IPS-18c (cell line): ENCODE measurements around the gene ZC3H13.

Experiments used
- H3K4me3 ChIP-seq: 2 replicates; pipeline ENCODE4 v1.7.0; 2013; ENCODE audit warnings: low read depth, mild to moderate bottlenecking, low read length, moderate library complexity; ENCODE audit not compliant: insufficient read depth
- H3K9me3 ChIP-seq: one replicate; pipeline ENCODE4 v1.6.1; 2013; ENCODE audit warnings: mild to moderate bottlenecking, low read length, moderate library complexity; ENCODE audit not compliant: control insufficient read depth, insufficient read depth

Gene ZC3H13

DNA sequence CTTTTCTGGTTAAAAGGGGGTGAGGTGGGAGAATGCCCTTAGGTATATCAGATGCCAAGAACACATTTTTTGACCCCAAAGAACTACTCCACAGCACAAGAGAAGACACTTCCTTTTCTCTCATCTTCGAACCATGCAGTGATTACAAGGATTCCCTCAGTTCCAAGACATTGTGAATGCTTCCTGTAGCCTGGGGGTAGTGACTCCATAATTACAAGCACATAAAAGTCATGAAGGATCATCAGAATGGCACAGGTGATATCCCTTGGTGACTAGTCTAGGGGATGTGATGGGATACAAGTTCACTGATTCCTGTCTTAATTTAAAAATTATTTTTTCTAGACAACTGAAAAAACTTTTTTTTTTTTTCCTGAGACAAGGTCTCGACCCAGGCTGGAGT lies 78.0 kb downstream of the ZC3H13 start:
- Histone ChIP-seq H3K4me3 (no peak overlapping the region), H3K9me3 (no peaks in the 10 kb centered on the region)

DNA sequence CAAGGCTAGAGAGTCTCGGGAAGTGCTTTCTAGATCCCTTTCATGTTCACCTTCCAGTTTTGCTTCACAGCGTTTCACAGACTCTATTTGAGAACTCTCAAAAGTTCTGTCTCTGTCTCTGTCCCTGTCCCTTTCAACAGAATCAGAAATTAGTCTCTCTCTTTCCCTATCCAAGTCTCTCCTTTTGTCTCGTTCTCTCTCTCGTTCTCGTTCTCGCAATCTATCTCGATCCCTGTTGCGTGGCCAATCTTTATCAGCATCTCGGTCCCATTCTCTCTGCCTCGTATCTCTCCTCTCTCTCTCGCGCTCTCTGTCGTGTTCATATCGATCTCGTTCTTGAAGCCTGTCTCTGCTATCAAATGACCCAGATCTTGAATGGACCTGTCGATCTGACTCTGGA lies 85.0 kb downstream of the ZC3H13 start:
- H3K9me3 ChIP-seq: no peaks in the 10 kb centered on the region
- H3K4me3 ChIP-seq: no peak overlapping the region

DNA sequence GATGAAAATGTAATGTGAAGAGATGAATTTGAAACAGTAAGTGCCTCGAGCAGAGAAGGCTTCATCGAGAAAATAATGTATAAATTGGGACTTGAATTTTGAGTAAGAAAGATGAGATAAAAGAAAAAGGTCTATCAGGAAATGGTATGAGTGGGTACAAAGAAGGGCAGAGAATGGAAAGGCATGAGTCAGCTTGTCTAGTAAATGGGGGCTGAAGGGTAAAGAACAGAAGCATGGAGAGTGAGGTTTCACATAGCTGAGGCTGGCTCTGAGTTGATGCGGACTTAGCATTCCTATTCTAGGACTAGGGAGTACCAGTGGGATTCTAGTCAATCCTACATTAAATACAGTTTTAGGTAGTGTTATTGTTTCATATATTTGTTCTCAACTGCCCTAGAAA lies 85.8 kb downstream of the ZC3H13 start:
- Histone ChIP-seq H3K9me3 (no peaks in the 10 kb centered on the region), H3K4me3 (no peak overlapping the region)

DNA sequence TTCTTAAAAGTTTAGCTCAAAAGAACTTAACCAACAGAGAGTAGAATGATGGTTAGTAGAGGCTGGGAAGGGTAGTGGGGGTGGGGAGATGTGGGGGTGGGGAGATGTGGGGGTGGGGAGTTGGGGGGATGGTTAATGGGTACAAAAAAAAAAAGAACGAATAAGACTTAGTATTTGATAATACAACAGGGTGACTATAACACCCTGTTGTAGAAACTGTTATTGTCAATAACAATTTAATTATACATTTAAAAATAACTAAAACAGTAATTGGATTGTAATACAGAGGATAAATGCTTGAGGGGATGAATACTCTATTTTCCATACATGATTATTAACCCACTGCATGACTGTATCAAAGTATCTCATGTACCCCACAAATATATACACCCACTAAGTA lies 91.1 kb downstream of the ZC3H13 start:
- H3K4me3 ChIP-seq: no peak overlapping the region
- no peaks in the 10 kb centered on the region for H3K9me3 ChIP-seq

DNA sequence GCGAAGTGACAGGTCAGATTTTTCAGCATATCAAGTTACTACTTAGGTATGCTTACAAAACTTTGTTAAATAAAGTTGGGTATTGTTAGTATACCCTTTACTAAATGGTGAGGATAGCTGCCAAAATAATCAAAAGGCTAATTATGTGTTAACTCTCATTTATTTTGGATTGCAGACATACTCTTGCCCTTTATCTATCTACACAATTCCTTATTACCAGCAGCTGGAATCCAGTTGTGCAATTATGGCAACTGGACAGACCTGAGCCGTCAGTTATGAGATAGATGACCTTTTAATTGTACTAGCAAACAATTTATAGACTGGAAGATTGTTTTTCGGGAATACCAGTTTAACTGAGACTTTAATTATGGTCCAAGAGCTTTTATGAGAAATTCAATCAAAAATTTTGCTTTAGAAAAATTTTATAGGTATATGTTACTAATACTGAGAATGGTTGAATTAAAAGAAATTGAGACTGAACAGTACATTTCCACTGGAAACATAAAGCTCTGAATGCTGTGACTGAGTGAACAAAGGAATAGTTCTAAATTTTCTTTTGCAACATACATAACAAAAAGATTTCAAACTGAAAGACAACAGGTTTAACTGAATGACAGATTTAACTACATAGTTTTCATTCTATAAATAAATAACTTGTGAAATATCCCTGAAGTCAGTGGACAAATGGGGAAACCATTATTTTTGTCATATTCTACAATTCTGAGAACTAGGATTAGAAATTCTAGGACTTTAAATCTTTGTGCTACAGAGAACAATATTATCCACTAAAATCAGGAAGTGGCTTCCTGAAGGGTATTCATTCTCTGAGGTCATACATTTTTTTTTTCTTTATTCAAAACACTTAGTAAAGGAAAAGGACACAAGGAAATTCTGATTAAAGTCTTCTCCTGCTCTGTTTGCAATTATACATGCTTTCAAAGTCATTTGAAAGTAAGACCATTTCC lies 97.4 kb downstream of the ZC3H13 start:
- no peak overlapping the region for H3K4me3 ChIP-seq
- no peaks in the 10 kb centered on the region for H3K9me3 ChIP-seq

DNA sequence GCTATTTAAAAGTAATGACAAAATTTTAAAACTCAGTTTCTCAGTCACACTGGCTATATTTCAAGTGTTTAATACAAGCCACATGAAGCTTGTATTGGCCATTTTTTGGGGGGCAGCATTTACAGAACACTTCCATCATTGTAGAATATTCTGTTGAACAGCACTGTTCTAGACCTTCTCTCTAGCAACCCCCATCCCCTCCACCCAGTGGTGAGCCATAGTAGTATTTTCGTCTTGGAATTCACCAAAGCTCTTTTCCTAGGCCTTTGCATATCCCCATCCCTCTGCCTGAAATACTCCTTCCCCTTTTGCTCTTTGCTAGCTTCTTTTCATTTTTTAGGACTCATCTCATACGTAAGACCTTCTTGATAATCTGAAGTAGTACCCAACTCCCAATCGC lies 99.5 kb downstream of the ZC3H13 start:
- no peak overlapping the region for H3K4me3 ChIP-seq
- H3K9me3 ChIP-seq: no peaks in the 10 kb centered on the region

DNA sequence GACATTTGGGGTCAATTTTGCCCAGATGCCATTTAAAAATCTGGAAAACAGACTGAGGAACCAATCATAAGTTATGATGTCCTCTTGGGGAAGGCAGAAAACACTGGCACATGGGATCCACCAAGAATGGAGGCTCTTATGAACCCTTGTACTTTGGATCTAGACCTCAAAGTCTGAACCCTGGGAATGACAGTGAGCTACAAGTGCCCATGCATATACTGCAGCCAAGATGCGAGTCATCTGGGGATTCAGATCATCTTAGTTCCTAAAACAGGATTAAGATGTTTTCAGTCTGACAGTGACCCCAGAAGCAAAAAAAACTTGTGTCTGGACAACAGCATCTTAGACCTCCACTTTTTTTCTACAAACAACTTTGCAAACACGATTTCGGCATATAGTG lies 100.8 kb downstream of the ZC3H13 start:
- no peaks in the 10 kb centered on the region for H3K9me3 ChIP-seq
- H3K4me3 ChIP-seq: no peak overlapping the region

DNA sequence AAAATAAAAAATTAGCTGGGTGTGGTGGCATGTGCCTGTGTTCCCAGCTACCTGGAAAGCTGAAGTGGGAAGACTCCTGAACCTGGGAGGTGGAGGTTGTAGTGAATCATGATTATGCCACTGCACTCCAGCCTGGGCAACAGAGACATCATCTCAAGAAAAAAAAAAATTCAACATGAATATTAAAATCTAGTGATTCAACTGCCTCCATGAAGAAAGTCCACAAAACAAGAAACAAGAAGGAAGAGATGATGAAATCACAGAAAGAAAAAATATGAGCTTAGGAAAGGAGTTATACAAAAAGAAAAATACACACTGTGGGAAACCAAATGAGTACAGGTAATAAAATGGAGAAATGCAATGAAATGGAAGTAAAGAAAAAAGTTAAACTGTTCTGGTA lies 101.4 kb downstream of the ZC3H13 start:
- Histone ChIP-seq H3K4me3 (no peak overlapping the region), H3K9me3 (no peaks in the 10 kb centered on the region)

DNA sequence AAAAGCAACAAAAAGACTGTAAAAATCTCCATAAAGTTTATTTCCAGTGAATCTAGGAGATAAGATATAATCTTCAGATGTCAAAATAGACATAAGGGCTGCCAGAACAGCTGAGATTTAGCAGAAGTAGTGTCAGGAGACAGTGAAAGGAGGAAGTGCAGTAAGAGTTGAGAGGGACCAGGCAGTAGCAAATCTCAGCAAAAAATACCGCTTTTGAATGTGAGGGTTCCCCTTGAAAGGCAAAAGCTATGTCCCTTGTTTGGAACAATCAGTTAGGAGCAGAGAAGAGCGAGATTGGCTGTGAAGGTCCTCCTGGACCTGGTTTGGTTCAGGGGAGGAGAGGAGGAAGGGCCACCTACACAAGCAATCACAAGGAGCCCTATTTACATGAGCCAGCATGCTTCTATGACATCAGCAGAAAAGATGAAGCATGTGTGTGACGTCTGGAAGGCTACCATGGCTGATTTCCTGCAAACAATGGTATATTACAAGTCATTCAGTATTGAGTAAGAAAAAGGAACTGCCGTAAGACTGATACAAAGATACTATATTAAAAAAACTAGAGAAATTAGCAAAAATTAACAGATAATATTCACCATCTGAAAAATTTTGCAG lies 102.1 kb downstream of the ZC3H13 start:
- Histone ChIP-seq H3K4me3 (no peak overlapping the region), H3K9me3 (no peaks in the 10 kb centered on the region)

DNA sequence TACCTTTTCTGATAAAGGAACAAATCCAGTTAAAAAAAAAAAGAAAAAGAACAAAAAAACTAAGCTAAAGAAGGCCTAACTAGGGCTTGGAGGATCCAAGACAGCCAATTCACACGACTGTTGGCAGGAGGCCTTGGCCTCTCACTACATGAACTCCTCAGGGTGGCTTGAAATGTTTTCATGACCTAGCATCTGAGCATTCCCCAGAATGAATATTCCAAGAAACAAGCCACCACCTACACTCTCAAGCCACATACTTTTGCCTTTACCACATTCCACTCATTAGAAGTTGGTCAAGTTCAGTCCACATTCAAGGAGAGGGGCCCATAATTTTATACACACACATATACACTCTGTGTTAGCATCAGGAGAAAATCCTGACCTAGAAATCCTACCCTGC lies 103.4 kb downstream of the ZC3H13 start:
- H3K9me3 ChIP-seq: no peaks in the 10 kb centered on the region
- no peak overlapping the region for H3K4me3 ChIP-seq

DNA sequence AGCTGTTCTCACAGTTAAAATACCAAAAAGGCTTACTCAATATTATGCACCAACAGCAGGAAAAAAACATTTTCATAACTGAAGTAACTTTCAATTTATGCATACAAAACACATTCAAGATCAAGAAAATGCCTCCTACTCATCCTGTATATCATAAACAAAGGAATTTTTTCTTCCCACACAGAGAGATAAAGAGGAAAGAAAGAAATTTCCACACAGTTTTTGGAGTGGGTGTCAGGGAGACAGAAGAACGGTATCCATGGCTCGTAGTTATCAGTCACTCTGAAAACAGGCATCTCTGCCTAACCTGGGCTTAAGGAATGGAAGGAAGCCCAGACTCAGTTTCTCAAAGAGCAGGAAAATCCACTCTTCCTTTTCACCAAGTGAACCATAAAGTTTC lies 108.6 kb downstream of the ZC3H13 start:
- H3K4me3 ChIP-seq: no peak overlapping the region
- H3K9me3 ChIP-seq: no peaks in the 10 kb centered on the region

DNA sequence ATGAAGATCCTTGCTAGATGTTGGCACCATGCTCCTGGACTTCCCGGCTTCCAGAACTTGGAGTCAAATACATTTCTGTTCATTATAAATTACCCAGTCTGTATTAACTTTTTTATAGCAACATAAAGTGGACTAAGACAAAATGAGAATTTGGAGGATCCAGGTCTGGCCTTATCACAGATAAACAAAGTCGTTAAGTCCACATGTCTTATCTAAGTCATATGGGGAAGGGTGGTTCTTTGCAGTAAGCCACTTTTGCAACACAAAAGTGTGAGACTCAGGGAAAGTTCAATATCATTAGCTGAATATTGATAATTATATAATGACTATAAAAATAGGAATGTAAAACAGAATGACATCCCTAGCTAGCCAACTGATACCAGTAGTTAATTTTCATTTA lies 109.4 kb downstream of the ZC3H13 start:
- H3K9me3 ChIP-seq: no peaks in the 10 kb centered on the region
- no peak overlapping the region for H3K4me3 ChIP-seq

DNA sequence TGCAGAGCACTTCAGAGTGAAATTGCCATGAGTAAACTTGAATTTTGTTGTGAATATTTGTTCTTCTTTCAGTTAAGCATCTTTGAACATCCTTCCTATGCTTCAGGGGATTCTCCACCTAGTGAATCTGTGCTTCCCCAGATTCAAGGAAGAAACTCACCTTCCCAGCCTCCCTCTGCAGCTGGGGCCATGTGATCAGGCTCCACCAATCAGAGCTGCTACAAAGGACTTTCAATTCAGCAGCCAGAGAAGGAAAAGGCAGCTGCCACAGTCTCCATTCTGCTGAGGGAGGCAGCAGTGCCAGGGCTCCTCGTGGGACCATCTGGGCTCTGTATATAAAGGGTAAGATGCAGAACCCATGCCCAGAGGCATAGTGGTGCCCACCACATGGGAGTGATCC lies 111.3 kb downstream of the ZC3H13 start:
- Histone ChIP-seq H3K4me3 (no peak overlapping the region), H3K9me3 (no peaks in the 10 kb centered on the region)

DNA sequence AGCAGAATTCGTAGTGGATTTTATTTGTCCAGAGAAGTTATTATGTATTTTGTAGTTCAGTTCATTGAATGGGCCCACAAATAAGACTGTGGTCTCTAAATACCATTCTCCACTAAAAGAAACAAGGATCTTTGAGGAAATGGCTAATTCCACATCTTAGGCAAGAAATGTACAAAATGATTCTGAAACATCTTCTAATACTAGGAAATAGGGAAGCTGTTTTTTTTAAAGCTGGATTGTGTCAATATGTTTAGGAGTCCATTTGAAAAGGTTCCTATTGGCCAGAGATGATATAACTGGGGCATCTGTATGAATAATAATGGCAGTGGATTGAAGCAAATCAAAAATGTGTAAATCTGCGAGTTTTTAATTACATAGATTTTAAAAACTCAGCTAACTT lies 112.5 kb downstream of the ZC3H13 start:
- Histone ChIP-seq H3K9me3 (no peaks in the 10 kb centered on the region), H3K4me3 (no peak overlapping the region)

DNA sequence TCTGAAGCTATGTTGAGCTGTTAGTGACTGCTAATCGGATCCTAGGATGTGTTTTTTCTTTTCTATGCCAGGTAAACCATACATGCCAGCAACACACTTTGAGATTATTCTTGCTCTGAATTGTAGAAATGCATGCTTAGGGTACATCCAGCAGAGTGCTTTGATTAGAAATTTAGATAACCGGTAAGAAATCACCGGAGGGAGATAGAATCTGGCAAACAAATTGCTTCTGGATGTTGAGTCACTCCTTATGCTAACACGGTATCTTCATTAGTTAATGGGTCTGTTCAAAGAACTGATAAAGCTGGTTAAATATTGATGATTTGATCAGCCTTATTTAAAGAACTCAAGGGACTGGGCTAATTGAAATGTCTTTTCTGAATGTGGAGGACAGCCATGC lies 115.9 kb downstream of the ZC3H13 start:
- Histone ChIP-seq H3K4me3 (no peak overlapping the region), H3K9me3 (no peaks in the 10 kb centered on the region)

DNA sequence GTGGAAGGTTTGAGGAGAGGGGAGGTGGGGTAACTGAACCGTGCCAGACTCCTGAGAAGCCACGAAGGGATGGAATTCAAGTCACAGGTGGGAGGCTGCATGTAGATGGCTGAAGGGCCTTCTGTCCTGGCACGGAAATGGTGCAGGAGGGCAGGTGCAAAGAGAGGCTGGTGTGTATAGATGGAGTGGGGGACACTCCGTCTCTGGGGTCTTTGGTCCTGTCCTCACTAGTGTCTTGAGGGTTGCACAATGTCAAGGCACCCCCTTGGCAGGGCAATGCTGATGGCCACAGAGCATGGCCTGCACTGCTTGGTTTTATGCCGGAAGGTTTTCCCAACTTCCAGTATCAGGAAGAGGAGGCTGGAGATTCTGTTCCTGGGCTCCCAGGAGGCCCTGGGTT lies 118.3 kb downstream of the ZC3H13 start:
- H3K9me3 ChIP-seq: no peaks in the 10 kb centered on the region
- no peak overlapping the region for H3K4me3 ChIP-seq

DNA sequence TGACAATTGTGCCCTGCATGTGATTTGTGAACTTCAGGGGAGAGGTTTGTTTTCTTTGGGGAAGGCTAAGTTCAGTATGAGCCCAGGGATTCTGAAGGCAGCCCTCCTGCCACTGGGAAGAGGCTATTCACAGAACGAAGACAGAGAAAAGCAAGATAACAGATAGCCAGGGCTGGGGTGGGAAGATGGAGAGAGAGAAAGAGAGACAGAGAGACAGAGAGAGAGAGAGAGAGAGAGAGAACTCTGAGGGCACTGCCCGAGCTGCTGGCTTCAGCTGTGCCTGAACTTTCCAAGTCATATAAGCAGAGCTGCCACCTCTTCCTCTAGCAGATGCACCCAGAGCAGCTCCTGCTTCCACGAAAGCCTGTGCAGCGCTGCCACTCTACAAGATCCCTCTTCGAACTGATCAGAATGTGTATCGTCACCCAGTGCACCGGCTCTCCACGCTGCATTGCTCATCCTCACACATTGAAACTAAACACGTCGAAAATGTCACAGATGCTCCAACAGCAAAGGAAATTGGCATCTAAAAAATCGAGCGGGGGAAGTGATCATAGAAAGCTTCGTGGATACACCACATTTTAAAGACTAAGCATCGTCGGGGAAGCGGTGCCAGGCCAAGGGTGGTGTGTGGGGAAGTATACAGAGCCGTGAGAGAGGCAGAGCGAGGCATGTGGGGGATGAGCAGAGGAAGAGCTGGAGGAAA lies 119.2 kb downstream of the ZC3H13 start:
- Histone ChIP-seq H3K4me3 (no peak overlapping the region), H3K9me3 (no peaks in the 10 kb centered on the region)

DNA sequence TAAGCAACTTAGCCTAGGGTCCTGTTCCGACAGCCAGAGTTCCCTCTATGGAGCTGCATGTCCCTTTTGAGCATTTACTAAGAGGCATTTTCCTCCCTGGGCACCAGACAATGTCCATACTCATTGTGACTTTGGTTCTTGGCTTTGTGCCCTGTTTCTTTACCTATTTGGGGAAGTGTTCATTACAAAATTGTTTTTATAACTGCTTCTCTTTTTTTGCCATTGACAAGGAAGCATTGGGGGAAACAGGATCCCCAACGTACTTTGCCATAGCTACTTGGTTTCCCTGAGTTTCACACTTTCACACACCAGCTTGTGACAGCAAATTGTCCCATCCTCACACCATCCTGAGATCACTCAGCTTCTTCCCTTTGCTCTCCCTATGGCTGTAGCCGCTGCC lies 119.9 kb downstream of the ZC3H13 start:
- H3K9me3 ChIP-seq: no peaks in the 10 kb centered on the region
- no peak overlapping the region for H3K4me3 ChIP-seq
